NCI-H1436 treated with DMSO at 0.1 percent for 48 hours (cell line): ENCODE results near the gene HTRA2.
A peak's percentile ranks its signal among the peaks of the same experiment; 100 is the strongest.

Experiments used
- DNase-seq: peaks from one replicate; lab custom pipeline; 2025; lab: John Stamatoyannopoulos, UW

Gene HTRA2

GRCh38 chr2:74500578-74500946 is 29.2 kb upstream of the HTRA2 start:
- DNase-seq: no peak

- DNase-seq: no peak
Observed at GRCh38 chr2:74501335-74502071, 28.2 kb upstream of the HTRA2 start.

DNA sequence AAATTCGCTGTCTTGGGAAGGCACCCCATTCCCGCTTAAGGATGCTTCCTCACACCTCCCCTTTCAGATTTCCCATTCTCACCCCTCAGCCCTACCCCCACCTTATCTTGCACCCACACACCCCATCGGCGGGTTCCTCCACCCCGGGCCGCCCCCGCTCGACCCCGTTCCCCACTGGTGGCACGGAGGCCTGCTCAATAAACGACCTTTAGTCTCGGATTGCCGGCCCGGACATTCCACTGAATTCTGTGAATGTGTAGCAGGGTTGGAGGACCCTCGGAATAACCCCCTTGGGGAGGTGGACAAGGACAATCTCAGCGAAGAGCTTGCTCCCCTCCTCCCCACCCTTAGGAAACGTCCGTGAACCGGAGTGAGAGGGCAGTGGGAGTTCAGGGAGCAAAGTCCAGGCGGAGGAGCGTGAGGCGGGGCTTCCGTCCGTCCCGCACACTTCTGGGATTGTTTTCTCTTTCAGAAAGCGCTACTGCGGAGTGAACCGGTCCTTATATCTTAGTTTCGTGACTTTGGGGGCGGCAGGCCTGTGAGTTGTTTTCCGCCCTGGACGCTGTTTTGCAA is 27.5 kb upstream of the HTRA2 start:
- no peak for DNase-seq

- no peak for DNase-seq
Observed at GRCh38 chr2:74502720-74503505, 26.8 kb upstream of the HTRA2 start.

DNA sequence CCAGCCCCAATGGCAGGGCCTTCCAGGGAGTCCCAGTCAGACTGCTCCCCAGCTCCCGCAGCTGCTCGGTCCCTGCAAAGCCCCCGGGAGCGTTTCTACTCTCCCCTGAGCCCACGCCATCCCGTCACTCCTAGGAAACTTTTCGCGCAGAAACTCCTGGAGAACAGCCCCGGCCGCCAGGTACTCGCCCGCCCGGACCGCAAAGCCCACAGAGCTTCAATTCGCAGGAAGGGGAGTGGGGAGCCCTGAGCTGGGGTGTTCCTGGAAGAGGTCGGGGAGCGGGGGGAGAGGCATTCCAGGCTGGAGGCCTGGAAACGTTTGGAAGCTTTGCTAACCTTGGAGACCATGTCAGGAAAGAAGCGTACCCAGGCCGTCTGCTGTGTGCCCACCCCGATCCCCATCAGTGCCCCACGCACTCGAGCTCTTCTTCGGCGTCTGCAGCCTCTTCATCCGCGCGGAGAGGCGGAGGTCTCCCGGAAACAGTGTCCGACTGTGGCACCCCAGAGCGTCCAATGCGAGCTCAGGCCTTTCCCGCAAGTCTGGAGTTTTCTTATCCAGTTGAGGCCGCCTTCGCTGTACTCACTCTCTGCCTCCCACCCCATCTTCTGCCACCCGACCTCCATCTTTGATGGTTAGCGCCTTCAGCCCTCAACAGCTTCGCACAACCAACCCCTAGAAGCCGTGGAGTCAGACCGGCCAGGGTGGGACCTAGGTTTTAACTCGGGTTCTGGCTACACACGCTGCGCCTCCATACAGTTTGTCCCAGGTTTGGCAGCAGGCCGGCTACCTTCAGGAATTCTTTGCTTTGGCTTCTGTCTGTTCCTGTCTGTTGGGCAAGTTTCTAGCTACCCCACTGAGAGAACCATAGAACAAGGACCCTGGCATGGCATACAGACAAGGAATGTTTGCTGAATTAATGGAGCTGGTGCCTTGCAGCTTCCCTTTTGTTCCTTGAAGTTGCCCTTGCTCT is 25.9 kb upstream of the HTRA2 start:
- no peak for DNase-seq

- no peak for DNase-seq
Observed at GRCh38 chr2:74504591-74504990, 25.1 kb upstream of the HTRA2 start.

- DNase-seq: no peak
Observed at GRCh38 chr2:74505448-74506246, 24.1 kb upstream of the HTRA2 start.

- peak; percentile 91 for DNase-seq
Observed at GRCh38 chr2:74507145-74507925, 22.4 kb upstream of the HTRA2 start, which contains the start of gene PCGF1. Gene PCGF1 (minus strand): TSS chr2:74507695. CDS start chr2:74507668, 27 bp downstream.

DNA sequence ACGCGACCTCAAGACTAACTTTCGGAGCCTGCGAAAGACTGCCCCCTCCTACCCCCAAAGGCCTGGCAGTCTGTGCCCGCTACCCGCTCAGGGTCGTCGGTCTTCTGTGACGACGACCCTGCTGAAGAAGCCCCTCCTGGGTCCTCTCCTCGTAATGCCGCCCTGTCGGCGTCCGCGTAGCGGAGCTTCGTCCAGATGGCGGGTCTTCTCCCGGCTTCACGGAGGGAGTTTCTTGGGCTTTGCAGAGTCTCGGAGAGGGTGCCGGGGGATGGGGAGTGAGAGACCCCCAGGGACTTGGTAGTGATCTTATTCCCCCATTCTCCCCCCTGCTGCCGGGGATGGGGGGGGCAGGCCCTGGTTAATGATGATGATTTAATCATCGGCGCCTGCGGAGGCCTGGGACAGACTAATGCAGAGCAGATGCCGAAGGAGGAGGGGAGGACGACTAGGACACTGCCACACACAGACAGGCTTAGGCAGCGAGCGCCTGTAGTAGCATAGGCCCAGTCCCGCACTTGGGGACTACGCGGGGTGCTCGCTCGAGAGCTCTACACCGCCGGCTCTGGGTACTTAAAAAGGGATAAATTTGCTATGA is 21.7 kb upstream of the HTRA2 start:
- no peak for DNase-seq

DNA sequence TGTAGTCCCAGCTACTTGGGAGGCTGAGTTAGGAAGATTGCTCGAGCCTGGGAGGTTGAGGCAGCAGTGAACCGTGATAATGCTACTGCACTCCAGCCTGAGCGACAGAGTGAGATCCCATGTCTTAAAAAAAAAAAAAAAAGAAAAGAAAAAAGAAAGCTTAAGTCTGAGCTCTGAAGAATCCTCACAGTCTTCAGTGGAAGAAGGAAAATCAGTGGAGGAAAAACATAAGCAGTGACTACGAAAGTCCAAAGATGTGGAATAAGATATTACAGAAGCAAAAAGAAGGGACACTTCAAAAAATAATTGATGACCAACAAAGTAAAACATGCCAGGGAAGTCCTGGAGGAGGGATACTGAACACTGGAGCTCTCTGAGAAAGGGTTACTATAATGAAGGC is 19.5 kb upstream of the HTRA2 start:
- no peak for DNase-seq

GRCh38 chr2:74511104-74511989 is 18.4 kb upstream of the HTRA2 start:
- DNase-seq: no peak

DNA sequence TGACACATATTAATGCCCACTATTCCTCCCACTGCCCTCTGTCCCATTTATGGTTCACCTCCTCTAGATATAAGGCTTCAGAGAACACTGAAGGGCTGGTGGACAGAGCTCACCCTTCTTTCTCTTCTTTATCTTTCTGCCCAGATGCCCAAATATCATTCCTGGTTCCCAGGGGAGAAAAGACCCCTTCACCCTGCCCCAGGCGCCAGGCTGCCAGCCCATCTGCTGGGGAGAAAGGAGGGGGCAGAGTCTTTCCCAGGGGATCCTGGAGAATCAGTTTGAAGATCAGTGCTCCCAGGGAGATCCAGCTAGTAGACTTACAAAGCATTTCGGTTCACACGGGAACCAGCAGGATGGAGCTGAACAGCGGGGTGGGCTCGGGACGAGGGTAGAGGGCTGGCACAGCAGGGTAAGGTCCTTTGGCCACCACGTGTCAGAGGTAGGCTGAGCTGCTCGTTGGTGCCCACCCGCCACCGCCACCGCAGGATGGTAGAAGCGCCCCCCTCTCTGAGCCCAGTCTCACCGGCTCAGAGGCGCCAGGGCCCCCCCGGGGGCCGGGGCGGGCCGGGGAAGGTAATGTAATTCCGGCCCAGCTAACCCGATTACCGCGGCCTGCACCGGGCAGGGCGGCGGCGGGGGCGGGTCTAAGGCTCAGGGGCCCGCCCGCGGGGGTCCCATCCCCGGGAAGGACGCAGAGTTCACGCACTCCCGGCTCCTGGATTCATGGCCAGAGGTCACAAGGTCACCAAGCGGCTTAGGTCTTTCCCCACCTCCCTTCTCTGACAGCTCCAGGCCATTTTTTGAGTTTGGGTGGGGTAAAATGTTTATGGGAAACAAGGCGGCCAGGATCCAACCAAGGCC is 16.8 kb upstream of the HTRA2 start:
- DNase-seq: no peak

DNA sequence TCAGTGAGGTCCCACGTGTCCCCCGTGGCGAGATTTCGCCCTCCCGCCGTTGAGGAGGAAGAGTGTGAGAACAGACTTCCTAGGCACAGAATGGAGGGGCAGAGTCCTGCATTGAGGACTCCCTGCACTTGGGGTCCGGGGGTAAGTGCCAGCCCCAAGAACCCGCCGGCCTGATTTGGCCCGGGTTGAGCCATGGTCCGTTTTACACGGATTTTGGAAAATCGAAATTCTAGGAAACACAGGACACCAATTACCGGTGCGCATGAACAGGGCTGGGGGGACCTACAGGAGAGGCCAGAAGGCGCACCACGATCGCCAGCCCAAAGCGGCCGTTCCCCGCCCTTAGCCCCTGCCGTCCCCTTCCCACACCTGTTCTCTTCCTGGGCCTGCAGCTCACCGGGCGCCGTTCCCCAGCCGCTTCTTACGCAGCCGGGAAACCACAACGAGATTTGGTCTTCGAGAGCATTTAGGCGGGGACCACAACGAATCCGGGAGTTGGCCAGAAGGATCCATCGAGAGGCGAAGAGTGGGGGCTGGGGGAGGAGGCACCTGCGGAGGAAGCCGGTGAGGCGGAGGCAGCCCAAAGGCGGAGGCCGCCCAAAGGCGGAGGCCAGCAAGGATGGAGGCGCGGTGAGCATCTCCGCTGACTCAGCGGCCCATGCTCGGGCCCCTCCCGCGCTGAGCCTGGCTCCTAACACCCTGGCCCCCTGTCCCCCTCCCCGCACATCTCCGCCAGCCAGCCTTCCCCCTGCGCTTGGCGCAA is 15.9 kb upstream of the HTRA2 start:
- no peak for DNase-seq

- no peak for DNase-seq
Observed at GRCh38 chr2:74514368-74515270, 15.1 kb upstream of the HTRA2 start, which contains the start of gene TLX2. Gene TLX2 (plus strand): TSS chr2:74514450. CDS start chr2:74514807, 357 bp downstream.

- DNase-seq: no peak
Observed at GRCh38 chr2:74515271-74515980, 14.3 kb upstream of the HTRA2 start.
